NT2/D1 (cell line): ENCODE measurements around the gene ADCY7.

Source experiments
- DNase-seq: peaks from one replicate; pipeline ENCODE4 v3.0.0-alpha.2; 2011; ENCODE audit warnings: low read depth, low spot score
- H3K27me3 ChIP-seq: 2 replicates; pipeline ENCODE4 v1.6.0; 2011; ENCODE audit warnings: mild to moderate bottlenecking; ENCODE audit not compliant: insufficient read length, insufficient read depth
- H3K36me3 ChIP-seq: 2 replicates; pipeline ENCODE4 v1.6.1; 2011; ENCODE audit warnings: mild to moderate bottlenecking, low read length, mixed read lengths; ENCODE audit not compliant: insufficient read depth, insufficient read length
- H3K4me1 ChIP-seq: 2 replicates; pipeline ENCODE4 v1.5.1; 2011; ENCODE audit not compliant: insufficient read depth, insufficient read length
- H3K4me3 ChIP-seq: 2 replicates; pipeline ENCODE4 v1.5.1; 2011; ENCODE audit warnings: low read depth; ENCODE audit not compliant: insufficient read length
- H3K9ac ChIP-seq: 2 replicates; pipeline ENCODE4 v1.6.0; 2011; ENCODE audit warnings: low read depth; ENCODE audit not compliant: insufficient read length
- H3K9me3 ChIP-seq: 2 replicates; pipeline ENCODE4 v1.5.1; 2011; ENCODE audit warnings: mild to moderate bottlenecking, low read length; ENCODE audit not compliant: insufficient read depth
- SUZ12 ChIP-seq: IDR thresholded peaks from 2 replicates; pipeline ENCODE4 v1.6.1; 2011; ENCODE audit not compliant: insufficient read length, insufficient read depth; ENCODE audit errors: extremely low read depth
- YY1 ChIP-seq: IDR thresholded peaks from 2 replicates; pipeline ENCODE4 v1.6.1; 2011; ENCODE audit not compliant: insufficient read length, insufficient read depth
- ZNF274 ChIP-seq: IDR thresholded peaks from 2 replicates; pipeline ENCODE4 v1.6.1; 2011; ENCODE audit warnings: mild to moderate bottlenecking, low read depth, low read length

Gene ADCY7

DNA sequence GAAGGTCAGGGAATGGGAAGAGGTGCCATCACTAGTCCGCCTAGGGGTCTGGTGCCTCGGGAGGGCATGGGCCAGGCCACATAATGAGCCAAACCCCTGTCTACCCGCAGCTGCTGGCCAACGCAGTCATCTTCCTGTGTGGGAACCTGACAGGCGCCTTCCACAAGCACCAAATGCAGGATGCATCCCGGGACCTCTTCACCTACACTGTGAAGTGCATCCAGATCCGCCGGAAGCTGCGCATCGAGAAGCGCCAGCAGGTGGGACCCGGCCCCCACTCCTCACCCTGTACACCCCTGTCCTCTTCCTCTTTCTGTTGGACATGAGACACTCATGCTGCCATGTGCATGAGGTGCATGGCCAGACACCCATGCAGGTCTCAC, 26.2 kb downstream of the ADCY7 start:
- no peak for DNase-seq
- Histone ChIP-seq H3K36me3 (peaks cover 78% of the 10 kb centered on the region), H3K4me3 (no peak overlapping the region), H3K9me3 (no peaks in the 10 kb centered on the region), H3K4me1 (peaks cover 1% of the 10 kb centered on the region), H3K27me3 (no peaks in the 10 kb centered on the region), H3K9ac (no peak overlapping the region)
- no peak for TF ChIP-seq SUZ12
- no peak for TF ChIP-seq ZNF274
- no peak for TF ChIP-seq YY1

- H3K4me1 ChIP-seq = peaks cover 4% of the 10 kb centered on the region
Observed at GRCh38 chr16:50293041-50293783, 26.9 kb downstream of the ADCY7 start.

GRCh38 chr16:50293994-50294855, 27.9 kb downstream of the ADCY7 start:
- Histone ChIP-seq H3K9me3 (no peaks in the 10 kb centered on the region), H3K4me1 (peaks cover 9% of the 10 kb centered on the region), H3K36me3 (peaks cover 73% of the 10 kb centered on the region), H3K27me3 (no peaks in the 10 kb centered on the region), H3K4me3 (no peak overlapping the region), H3K9ac (no peak overlapping the region)
- no peak for DNase-seq
- TF ChIP-seq ZNF274 (no peak), SUZ12 (no peak), YY1 (no peak)

More at GRCh38 chr16:50293041-50293783, 26.9 kb downstream of the ADCY7 start:
- H3K4me3 ChIP-seq = no peak overlapping the region
- H3K9me3 ChIP-seq = no peaks in the 10 kb centered on the region
- peaks cover 72% of the 10 kb centered on the region for H3K36me3 ChIP-seq
- H3K27me3 ChIP-seq = no peaks in the 10 kb centered on the region
- TF ChIP-seq SUZ12 (no peak), YY1 (no peak), ZNF274 (no peak)
- DNase-seq = no peak
- H3K9ac ChIP-seq = no peak overlapping the region

GRCh38 chr16:50294955-50295354, 28.6 kb downstream of the ADCY7 start:
- Histone ChIP-seq H3K36me3 (peaks cover 73% of the 10 kb centered on the region), H3K4me1 (peaks cover 14% of the 10 kb centered on the region), H3K9me3 (no peaks in the 10 kb centered on the region), H3K27me3 (no peaks in the 10 kb centered on the region), H3K9ac (no peak overlapping the region), H3K4me3 (no peak overlapping the region)
- no peak for TF ChIP-seq YY1
- no peak for DNase-seq

- no peak for DNase-seq
- Histone ChIP-seq H3K9me3 (no peaks in the 10 kb centered on the region), H3K4me1 (peaks cover 14% of the 10 kb centered on the region), H3K4me3 (no peak overlapping the region), H3K36me3 (peaks cover 66% of the 10 kb centered on the region), H3K9ac (no peak overlapping the region), H3K27me3 (no peaks in the 10 kb centered on the region)
- TF ChIP-seq SUZ12 (no peak), YY1 (no peak), ZNF274 (no peak)
Observed at GRCh38 chr16:50295541-50296132, 29.3 kb downstream of the ADCY7 start.

DNA sequence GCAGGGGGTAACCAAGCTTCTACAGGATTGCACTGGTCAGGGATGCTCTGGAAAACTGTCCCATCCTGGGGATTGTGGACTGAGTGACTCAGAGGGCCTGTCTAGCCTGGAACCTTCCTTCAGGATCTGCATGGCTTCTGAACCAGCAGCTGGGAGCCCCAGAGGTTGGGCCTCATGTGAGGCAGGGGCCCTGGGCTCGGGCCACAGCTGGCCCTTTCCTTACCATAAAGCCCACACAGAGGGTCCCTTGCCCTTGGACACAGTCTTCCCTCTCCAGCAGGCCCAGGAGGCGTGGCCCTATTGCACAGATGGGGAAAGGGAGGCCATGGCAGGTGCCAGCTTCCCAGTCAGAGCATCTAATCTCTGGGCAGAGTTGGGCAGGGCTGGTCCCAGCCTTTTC, 30.5 kb downstream of the ADCY7 start:
- TF ChIP-seq SUZ12 = no peak
- TF ChIP-seq ZNF274 = no peak
- TF ChIP-seq YY1 = no peak
- Histone ChIP-seq H3K4me1 (peaks cover 14% of the 10 kb centered on the region), H3K9me3 (no peaks in the 10 kb centered on the region), H3K36me3 (peaks cover 64% of the 10 kb centered on the region), H3K9ac (no peak overlapping the region), H3K27me3 (no peaks in the 10 kb centered on the region), H3K4me3 (no peak overlapping the region)
- no peak for DNase-seq
